HG03520 (cell line): ENCODE results near the gene ADAM12.

ENCODE experiments used
- ATAC-seq: cut with Tn5 transposase; IDR thresholded peaks from one replicate; pipeline ENCODE4 v1.9.1; 2021; ENCODE audit warnings: mild to moderate bottlenecking, moderate library complexity; ENCODE audit not compliant: unreplicated experiment

Gene ADAM12

DNA sequence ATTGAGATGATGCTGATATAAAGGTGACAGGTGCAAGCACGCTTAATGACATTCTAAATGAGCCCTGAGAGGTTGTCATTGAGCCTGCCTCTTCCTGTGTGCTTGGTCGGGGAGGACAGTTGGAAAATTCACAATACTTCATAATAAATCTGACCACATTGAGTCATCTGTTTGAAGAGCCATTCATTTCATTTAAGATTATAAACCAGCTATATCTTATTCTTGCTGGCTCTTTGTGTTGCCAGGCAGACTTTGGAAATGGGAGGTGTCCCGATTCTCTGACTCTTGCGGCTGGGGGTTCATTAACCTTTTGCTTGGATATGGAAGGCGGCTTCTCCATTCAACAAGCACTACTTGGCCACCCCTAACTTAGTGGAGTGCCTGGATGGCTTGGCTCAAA lies 293.7 kb downstream of the ADAM12 start:
- no peak for ATAC-seq

- no peak for ATAC-seq
These were observed 295.7 kb downstream of the ADAM12 start for GRCh38 chr10:126092366-126093215.

GRCh38 chr10:126090911-126091728 lies 297.2 kb downstream of the ADAM12 start:
- no peak for ATAC-seq

DNA sequence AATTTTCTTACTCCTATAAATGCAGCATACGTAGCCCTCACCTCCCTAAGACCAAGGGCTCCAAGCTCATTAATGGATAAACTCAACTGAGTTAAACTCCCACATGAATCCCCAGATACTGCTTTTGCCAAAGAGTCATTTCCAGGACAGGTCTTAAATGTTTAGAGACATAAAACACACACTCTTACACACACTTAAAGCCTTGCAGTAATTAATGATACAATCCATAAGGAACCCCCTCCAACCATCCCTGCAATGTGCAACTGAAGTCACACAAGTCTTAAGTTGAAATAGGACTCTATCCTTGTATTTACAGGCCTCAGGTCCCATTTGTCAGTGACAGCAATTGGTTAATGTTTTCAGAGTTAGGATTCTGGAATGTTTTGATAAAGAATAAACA lies 297.8 kb downstream of the ADAM12 start:
- no peak for ATAC-seq

DNA sequence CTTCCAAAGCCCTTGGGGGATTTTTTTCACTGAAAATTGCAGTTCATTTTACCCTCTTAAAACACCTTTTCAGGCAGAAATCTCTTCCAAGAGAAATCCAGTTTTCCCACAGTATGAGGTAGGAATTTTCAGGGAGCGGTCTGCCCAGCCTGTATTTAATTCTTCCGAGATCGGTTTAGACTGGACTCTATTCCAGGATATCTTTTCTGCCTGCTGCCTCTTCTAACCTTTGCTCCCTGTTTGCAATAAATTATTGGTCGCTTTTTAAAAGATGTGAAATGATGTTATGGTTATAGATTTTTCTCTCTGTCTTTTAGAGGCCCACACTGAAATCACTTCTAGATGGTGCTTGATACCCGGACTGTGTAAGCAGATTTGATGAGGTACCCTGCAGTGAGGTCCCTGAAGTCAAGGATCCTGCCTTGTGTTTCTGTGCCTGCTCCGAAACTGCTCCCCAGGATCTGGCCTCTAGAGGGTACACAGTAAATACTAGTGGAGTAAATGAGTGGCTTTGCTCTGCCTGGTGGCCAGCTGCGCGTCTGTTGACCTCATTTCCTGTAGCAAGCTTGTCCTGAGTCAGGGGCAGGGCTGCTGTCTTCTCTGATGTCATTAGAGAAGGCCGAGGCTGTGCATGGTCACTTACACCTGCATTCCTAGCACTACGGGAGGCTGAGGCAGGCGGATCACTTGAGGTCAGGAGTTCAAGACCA lies 300.3 kb downstream of the ADAM12 start:
- ATAC-seq: no peak

DNA sequence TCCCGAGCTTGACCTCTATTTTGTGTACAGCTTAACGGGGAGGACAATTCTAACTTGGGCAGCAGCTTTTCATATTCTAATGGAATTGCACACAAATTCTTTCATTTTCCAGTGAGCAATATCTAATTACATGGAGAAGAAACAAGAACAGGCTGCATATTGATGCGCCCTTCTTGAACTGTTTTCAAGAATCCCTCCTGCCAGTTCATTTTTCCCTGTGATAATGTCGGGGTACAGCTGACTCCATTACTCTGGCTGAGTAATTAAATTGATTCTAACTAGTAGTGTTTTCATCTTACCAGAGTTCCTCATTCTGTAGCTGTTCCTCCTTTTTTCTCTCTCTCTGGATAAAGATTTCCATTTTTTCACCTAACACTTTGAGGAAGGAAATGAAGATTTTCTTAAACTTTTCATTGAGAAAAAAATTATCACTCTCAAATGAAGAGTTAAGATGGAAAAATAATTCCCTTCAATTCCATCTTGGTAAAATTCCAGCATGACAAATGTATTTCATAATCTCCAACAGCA lies 301.1 kb downstream of the ADAM12 start:
- ATAC-seq: no peak

DNA sequence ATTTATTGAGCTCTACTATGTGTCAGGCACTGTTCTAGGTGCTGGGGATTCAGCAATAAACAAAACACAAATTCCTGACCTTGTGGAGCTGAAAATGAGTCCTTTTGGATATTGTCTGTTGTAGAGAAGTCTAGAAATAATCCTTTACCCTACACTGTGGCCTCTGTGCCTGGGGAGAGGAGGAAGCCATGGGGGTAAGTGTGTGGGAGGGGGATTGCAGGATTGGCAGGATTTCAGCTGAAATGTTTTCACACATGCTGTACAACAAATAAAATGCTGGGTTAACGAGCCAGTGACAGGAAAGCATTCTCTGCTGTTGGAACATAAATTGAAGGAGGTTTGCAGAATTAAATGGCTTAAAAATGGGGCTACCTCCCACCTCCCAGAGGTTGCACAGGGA lies 302.5 kb downstream of the ADAM12 start:
- ATAC-seq: no peak

- no peak for ATAC-seq
These were observed 303.9 kb downstream of the ADAM12 start for GRCh38 chr10:126084369-126084768.

DNA sequence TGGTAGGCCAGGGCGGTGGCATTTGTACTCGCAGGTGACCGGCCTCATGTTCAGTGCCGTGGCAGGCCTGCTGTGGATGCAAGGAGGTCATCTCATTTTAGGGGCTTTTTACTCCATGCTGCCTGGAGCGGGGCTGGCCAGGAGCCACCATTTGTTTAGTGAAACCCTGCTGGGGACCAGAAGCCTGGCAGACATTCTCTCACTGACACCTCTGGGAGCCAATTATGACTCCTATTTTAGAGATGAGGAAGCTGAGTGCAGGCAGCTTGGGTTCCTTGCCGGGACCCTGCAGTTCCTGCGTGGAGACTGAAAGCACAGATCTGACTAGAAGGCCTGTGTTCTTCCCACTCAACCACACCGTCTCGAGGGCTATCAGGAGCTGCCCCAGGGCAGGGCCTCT lies 305.3 kb downstream of the ADAM12 start:
- no peak for ATAC-seq

DNA sequence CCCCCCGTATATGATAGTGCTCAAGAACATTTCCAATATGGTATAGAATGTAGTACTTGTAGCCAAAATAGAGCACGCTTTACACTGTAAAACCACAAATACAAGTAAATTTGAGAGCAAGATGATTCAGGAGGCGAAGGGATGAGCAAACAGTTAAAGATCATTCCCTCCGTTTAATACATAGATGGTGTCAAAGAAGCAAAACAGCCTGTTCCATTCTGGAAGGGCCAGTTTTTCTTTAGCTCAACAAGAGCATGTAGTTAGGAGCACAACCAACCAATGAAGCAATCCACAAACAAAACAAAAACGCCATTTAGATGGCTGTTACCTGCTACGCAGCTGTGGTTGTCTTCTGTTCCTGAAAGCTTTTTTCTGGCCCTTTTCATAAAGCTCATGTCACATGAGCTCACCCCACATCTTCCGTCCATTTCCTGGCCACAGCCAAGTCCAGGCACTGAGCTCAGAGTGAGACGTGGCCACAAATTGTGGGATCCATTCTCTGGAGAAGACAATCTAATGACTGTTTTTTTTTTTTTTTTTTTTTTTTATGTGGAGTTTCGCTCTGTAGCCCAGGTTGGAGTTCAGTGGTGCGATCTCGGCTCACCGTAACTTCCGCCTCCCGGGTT lies 306.3 kb downstream of the ADAM12 start:
- no peak for ATAC-seq

DNA sequence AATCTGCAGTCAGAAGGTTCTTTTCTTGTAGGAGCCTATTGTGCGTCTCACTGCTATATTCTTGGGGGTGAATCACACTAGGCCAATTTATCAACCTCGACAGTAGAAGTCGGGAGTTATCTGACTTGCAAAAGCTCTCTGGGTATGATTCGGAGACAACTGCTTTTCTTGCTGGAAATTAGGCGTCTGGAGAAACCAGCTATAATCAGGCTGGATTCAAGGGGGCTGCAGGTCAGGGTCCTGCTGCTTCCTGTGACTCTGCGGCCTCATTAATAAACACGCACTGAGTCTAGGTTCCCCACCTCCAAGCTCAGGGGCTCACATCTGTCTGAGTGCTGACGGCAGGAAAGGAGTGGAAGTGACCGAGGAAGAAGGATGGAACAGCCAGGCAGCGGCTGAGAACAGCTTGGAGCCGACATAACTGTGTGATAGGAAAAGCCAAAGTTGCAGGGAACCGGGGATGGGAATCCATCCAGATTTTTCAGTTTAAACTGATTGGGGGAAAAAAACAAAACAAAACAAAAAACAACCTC lies 307.3 kb downstream of the ADAM12 start:
- ATAC-seq: no peak

GRCh38 chr10:126080291-126080825 lies 307.9 kb downstream of the ADAM12 start:
- ATAC-seq: no peak

DNA sequence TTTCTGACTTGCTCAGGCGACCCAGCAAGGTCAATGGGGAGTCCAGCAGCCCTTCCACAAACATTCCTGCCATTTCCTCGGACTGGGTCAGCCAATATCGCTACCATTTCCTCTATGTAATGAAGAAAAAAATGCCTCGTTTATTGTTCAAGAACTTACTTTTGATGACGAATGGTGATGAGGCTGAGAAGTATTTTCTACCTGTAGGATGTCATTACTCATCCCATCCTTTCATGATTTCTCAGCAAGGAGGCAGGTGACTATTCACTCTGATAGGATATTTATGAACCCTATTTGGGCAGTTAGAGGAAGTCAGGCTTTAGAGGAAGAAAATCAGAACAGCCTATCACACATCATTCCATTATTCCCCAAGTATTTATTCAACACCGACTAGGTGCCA lies 313.3 kb downstream of the ADAM12 start:
- no peak for ATAC-seq

DNA sequence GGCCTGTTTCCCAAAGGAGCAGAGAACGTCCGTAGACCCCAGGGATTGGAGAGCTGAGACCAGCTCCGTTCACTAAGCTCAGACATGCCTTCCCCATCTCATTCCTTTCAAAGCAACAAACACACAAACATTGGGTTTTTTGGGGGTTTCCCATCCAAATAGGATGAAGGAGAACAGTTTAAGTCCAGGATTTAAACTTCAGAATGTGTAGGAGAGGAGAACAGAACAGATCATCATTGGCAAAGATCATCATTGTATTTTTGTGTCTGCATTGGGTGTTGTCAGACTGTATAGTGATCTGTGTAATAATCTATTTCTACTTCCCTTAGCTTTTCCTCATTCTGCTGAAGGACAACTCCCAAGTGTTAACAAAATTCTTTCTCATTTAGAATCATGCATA lies 314.0 kb downstream of the ADAM12 start:
- ATAC-seq: no peak

- ATAC-seq: no peak
These were observed 314.7 kb downstream of the ADAM12 start for GRCh38 chr10:126073606-126074005.

GRCh38 chr10:126072622-126073021 lies 315.7 kb downstream of the ADAM12 start:
- no peak for ATAC-seq

DNA sequence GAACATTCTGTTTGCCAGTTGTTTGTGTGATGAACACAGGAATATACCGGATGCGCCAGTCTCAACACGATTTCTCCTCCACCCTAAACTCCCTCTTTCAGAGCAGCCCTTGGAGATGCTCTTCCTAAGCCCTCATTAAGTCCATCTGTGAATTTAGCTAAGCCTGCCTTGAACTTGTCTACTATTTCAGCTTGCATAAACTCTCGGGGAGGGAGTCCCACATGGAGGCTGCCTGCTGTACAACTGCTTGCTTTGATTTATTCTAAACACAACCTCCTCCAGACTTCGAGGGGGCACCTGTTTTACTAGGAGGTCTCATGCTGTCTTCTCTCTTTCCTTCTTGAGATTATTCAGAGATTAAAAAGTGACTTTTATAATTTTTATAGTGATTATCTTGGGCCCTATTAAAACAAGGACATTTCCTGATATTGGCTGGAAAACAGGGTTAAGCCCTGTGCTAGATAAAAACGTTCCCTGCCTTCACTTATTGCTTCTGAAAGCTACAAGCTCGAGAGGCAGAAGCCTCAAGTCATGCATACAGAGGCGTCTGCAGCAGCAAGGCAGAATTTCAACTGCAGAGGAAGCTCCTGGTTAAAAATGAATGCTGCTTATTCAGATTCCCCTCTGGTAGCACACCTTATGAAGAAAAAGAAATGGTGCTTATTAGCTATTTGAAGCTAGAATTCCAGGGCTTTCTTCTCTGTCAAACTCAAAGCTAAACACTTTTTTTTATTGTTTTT lies 317.6 kb downstream of the ADAM12 start:
- ATAC-seq: no peak

DNA sequence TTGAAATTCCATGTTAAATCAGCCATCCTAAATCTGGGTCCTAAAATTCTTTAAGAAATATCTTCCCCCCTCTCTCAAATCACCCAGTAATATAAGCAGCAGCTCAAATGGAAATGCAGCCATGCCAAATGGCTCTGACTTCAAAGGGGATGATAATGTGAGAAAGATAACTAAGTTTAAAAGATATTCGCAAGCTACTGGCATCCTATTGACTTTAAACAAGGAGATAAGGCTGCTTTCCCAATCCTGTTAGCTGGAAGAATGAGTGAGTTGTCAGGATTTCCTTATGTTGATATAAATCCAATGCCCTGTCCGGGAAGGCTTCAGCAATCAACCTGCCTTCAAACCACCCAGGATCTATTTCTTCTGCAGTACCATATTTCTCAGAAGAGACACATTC lies 320.0 kb downstream of the ADAM12 start:
- no peak for ATAC-seq

- no peak for ATAC-seq
These were observed 321.8 kb downstream of the ADAM12 start for GRCh38 chr10:126066456-126066855.
